GM12878 (cell line): ENCODE results near the gene SMG5. TPM values are rescaled to one million over a fixed set of nuclear protein-coding genes. Genes with fewer than 3 reads are reported as not detected.

Source experiments
- ATAC-seq: fragments of 200-7000 bp; cut with Tn5 transposase; 3 replicates; pipeline ENCODE4 v1.9.1; 2020; ENCODE audit warnings: mild to moderate bottlenecking, moderate library complexity
- BruUV-seq: library from RNA; stranded (reverse); fragments of 400-500 nt; replicated peaks from 2 replicates; lab custom pipeline; 2021; lab: Mats Ljungman, UMichigan
- CTCF ChIA-PET: fragments of 300-600 bp; sonication (Branson Sonifier 250); formaldehyde crosslinking; extraction: SDS; loops from one replicate; lab custom pipeline; 2021; ENCODE audit warnings: inconsistent platforms; lab: Yijun Ruan, JAX
- POLR2A ChIA-PET: fragments of 350-600 bp; formaldehyde crosslinking; extraction: SDS; loops from one replicate; lab custom pipeline; 2021; ENCODE audit warnings: inconsistent platforms; lab: Charles Lee
- RAD21 ChIA-PET: fragments of 300-600 bp; sonication (Branson Sonifier 250); formaldehyde crosslinking; loops from one replicate; lab custom pipeline; 2023; ENCODE audit warnings: antibody characterized with exemption; ENCODE audit not compliant: unreplicated experiment; lab: Charles Lee
- SMC1A ChIA-PET: fragments of 300-600 bp; sonication (Branson Sonifier 250); formaldehyde crosslinking; loops from one replicate; lab custom pipeline; 2023; ENCODE audit not compliant: unreplicated experiment, uncharacterized antibody; lab: Charles Lee
- DNase-seq: peaks from one replicate; pipeline ENCODE4 v3.0.0-alpha.2; 2011; ENCODE audit warnings: low read depth, low spot score
- FAIRE-seq: peaks from 3 replicates; lab custom pipeline; 2011; peaks lifted over from hg19 to GRCh38; lab: Jason Lieb, UNC
- H2AFZ ChIP-seq: 2 replicates; pipeline ENCODE4 v1.6.0; 2011; ENCODE audit warnings: low read depth, low read length, control low read depth; ENCODE audit not compliant: control insufficient read depth
- H3K27ac ChIP-seq: 2 replicates; pipeline ENCODE4 v1.5.1; 2011; ENCODE audit warnings: control low read depth; ENCODE audit not compliant: control insufficient read depth, insufficient read depth
- H3K27me3 ChIP-seq, 2 experiments: replicated peaks in 1 of 2; 2 replicates each; pipeline versions ENCODE4 v1.6.0 to v1.6.1; 2011; ENCODE audit warnings: low read length in 1 of 2; ENCODE audit not compliant: control insufficient read depth in 2 of 2, insufficient read depth in 2 of 2
- H3K36me3 ChIP-seq, 2 experiments: 2 replicates each; pipeline ENCODE4 v1.5.1; 2011; ENCODE audit warnings: low read length in 1 of 2; ENCODE audit not compliant: control insufficient read depth in 2 of 2, insufficient read depth in 2 of 2
- H3K4me1 ChIP-seq: 2 replicates; pipeline ENCODE4 v1.6.1; 2011; ENCODE audit warnings: mild to moderate bottlenecking, low read length, moderate library complexity, mixed read lengths; ENCODE audit not compliant: control insufficient read depth, insufficient read depth
- H3K4me2 ChIP-seq: 2 replicates; pipeline ENCODE4 v1.6.0; 2011; ENCODE audit warnings: control low read depth; ENCODE audit not compliant: control insufficient read depth, insufficient read depth
- H3K4me3 ChIP-seq: fragments of 200-600 bp; sonication (generic); 2 replicates; pipeline ENCODE4 v1.5.1; 2016
- H3K79me2 ChIP-seq: 2 replicates; pipeline ENCODE4 v1.6.0; 2011; ENCODE audit warnings: low read length; ENCODE audit not compliant: control insufficient read depth, insufficient read depth
- H3K9ac ChIP-seq: 2 replicates; pipeline ENCODE4 v1.8.0; 2011; ENCODE audit warnings: low read length, control low read depth, mixed read lengths; ENCODE audit not compliant: control insufficient read depth, insufficient read depth
- H3K9me3 ChIP-seq: replicated peaks from 3 replicates; pipeline ENCODE4 v1.5.1; 2011; ENCODE audit warnings: mild to moderate bottlenecking, low read length; ENCODE audit not compliant: control insufficient read depth, insufficient read depth
- H4K20me1 ChIP-seq: 2 replicates; pipeline ENCODE4 v1.6.0; 2011; ENCODE audit not compliant: control insufficient read depth, insufficient read depth
- BACH1 ChIP-seq: fragments of 450-650 bp; IDR thresholded peaks from 2 replicates; pipeline ENCODE4 v1.6.1; 2017; ENCODE audit warnings: mild to moderate bottlenecking, borderline replicate concordance
- CTCF ChIP-seq, 3 experiments: IDR thresholded peaks in 2 of 3; conservative IDR thresholded peaks in 1 of 3; 2 replicates each; pipeline ENCODE4 v1.5.1; 2011; ENCODE audit warnings: low read depth in 3 of 3, low read length in 3 of 3, mild to moderate bottlenecking in 3 of 3, control low read depth in 2 of 3, moderate library complexity in 2 of 3, inconsistent platforms in 1 of 3, mixed read lengths in 1 of 3; ENCODE audit not compliant: control insufficient read depth in 2 of 3, insufficient read depth in 1 of 3; ENCODE audit errors: extremely low read depth in 1 of 3
- FOXM1 ChIP-seq: IDR thresholded peaks from 2 replicates; pipeline ENCODE4 v1.6.1; 2012; ENCODE audit warnings: low read depth, mild to moderate bottlenecking, inconsistent platforms, low read length, moderate library complexity
- IRF5 ChIP-seq: fragments of 450-650 bp; IDR thresholded peaks from 2 replicates; pipeline ENCODE4 v1.6.1; 2017; ENCODE audit warnings: borderline replicate concordance
- NR2F1 ChIP-seq: fragments of 450-650 bp; conservative IDR thresholded peaks from 2 replicates; pipeline ENCODE4 v1.6.1; 2017; ENCODE audit warnings: mild to moderate bottlenecking
- PAX8 ChIP-seq: fragments of 450-650 bp; IDR thresholded peaks from 2 replicates; pipeline ENCODE4 v1.6.1; 2017; ENCODE audit warnings: mild to moderate bottlenecking, moderate library complexity
- RUNX3 ChIP-seq: IDR thresholded peaks from 2 replicates; pipeline ENCODE4 v1.6.1; 2012; ENCODE audit warnings: low read length, inconsistent platforms
- USF2 ChIP-seq: IDR thresholded peaks from 2 replicates; pipeline ENCODE4 v1.6.1; 2011; ENCODE audit warnings: low read depth, low read length, improper control_type of control experiment, borderline replicate concordance
- ZBTB11 ChIP-seq: fragments of 450-650 bp; formaldehyde crosslinking; IDR thresholded peaks from 2 replicates; pipeline ENCODE4 v1.5.0; 2022; ENCODE audit warnings: mild to moderate bottlenecking, missing genetic modification characterization
- ZBTB4 ChIP-seq: fragments of 450-650 bp; formaldehyde crosslinking; IDR thresholded peaks from 2 replicates; pipeline ENCODE4 v1.4.0; 2022; ENCODE audit warnings: mild to moderate bottlenecking, moderate library complexity
- WGBS: methylation state at CpG from one replicate; pipeline ENCODE4 v1.1.6; 2016; ENCODE audit warnings: low lambda C conversion rate; ENCODE audit not compliant: insufficient replicate concordance, insufficient coverage; ENCODE audit errors: missing lambda C conversion rate; 5-methylcytosine and 5-hydroxymethylcytosine counted together
- in situ Hi-C: fragments of 300-500 bp; cut with MboI; formaldehyde crosslinking; loops from 9 replicates; pipeline ENCODE4 v1.14.3; 2018; ENCODE audit warnings: mixed read lengths
- intact Hi-C: fragments of 100-400 bp; cut with micrococcal nuclease; formaldehyde crosslinking; loops from one replicate; pipeline ENCODE4 v1.14.2; 2022; ENCODE audit not compliant: unreplicated experiment
- polyA plus RNA-seq, 11 experiments: library from polyadenylated mRNA; depleted of rRNA in 4 of 11; unstranded in 6 of 11; stranded (reverse) in 5 of 11; fragments of >200 nt; fragmentation: Nextera tagmentation in 4 of 11; fragmentation: Illumina TruSeq in 1 of 11; extraction: Ambion mirVana in 4 of 11; extraction: Trizol in 1 of 11; gene quantifications; 1 replicate in 1 of 11; 2 replicates in 10 of 11; pipeline versions ENCODE4 v1.2.1 to v1.2.3, GENCODE V29; 2011 to 2016; ENCODE audit warnings: inconsistent platforms in 2 of 11, missing spikeins in 2 of 11, low read depth in 1 of 11
- total RNA-seq, 4 experiments: library from RNA; depleted of rRNA in 3 of 4; stranded (reverse); fragments of >200 nt in 3 of 4; fragmentation: Illumina TruSeq in 1 of 4; extraction: Trizol in 1 of 4; gene quantifications; 2 replicates each; pipeline versions ENCODE4 v1.2.1 to v1.2.3, GENCODE V29; 2013 to 2021

Gene SMG5
- total and polyA plus RNA-seq, 10 of the 15 experiments (the other 5 are each of a cell fraction or from before 2014, with no cell fraction given), result 0.76 to 61.5 (median 48.8) TPM

- no peak for FAIRE-seq
- WGBS, result 100% methylated on average over 4 of the region's 4 CpGs
- H4K20me1 ChIP-seq, result no peaks in the 10 kb centered on the region
- TF ChIP-seq NR2F1 (no peak), CTCF (IDR thresholded peaks at IDR 0.05 in 2 of 3, conservative IDR thresholded peaks at IDR 0.05 in 1 of 3; ENCODE audit: control insufficient read depth in 2 of 3, extremely low read depth in 1 of 3, insufficient read depth in 1 of 3, low read depth in 3 of 3, low read length in 3 of 3) (no peak), RUNX3 (no peak), IRF5 (no peak), PAX8 (no peak), BACH1 (no peak), USF2 (no peak), ZBTB4 (no peak), ZBTB11 (CRISPR knock-in tag) (no peak), FOXM1 (no peak)
These were observed 14.3 kb downstream of the SMG5 start for GRCh38 chr1:156268336-156268735.

More at GRCh38 chr1:156268336-156268735, 14.3 kb downstream of the SMG5 start:
- ChIA-PET SMC1A (interaction anchor here (0.7 to 1.7 kb wide), 2 partner anchors 14 to 50 kb away, joined by 3 to 5 read pairs; partner anchors contain the start of gene SMG5), RAD21 (no interaction called here), CTCF (no interaction called here), POLR2A (no interaction called here)
- Histone ChIP-seq H3K4me2 (no peak overlapping the region), H2AFZ (no peak overlapping the region), H3K9ac (no peak overlapping the region), H3K79me2 (no peaks in the 10 kb centered on the region), H3K4me3 (no peak overlapping the region), H3K9me3 (no peaks in the 10 kb centered on the region), H3K27me3 (no peaks in the 10 kb centered on the region), H3K27ac (no peak overlapping the region), H3K36me3 (peaks cover 36 to 56% of the 10 kb centered on the region in 2 experiments), H3K4me1 (no peaks in the 10 kb centered on the region)
- BruUV-seq, result no TSS peak
- DNase-seq (no peak), ATAC-seq (no peak)
- in situ Hi-C loops, result no loop called here
- intact Hi-C loops, result no loop called here
